ENCODE results near the gene ANKS3. TPM values are rescaled to one million over a fixed set of nuclear protein-coding genes. Genes with fewer than 3 reads are reported as not detected.

The ANKS3 gene
- total RNA-seq, 1 donor, result 39.4 TPM

DNA sequence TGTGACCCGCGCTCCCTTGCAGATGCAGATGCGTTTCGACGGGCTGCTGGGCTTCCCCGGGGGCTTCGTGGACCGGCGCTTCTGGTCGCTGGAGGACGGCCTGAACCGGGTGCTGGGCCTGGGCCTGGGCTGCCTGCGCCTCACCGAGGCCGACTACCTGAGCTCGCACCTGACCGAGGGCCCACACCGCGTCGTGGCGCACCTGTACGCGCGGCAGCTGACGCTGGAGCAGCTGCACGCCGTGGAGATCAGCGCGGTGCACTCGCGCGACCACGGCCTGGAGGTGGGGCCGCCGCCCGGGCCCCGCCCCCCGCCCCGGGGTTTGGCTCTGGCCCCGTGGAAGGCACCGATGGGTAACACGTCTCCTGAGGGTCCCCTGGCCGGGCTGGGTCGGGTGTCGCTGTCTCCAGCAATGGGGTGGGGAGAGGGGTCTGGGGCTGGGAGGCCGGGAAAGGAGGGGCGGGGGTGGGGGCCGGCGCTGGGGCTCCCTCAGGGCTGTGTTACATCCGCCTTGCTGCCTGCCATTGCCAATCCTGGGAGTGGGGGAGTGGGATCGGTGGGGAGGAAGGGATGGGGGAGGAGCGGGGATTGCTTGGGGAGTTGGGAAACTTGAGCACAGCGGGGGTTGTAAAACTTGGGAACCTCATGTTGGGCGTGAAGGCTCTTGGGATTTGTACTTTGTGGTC lies 40.0 kb downstream of the ANKS3 start:
- Histone ChIP-seq H4K20me1 (ENCODE audit: insufficient read depth, low read length) (peaks cover 16% of the 10 kb centered on the region), H3K4me3 (ENCODE audit: insufficient read depth, low read length) (peak overlapping the region; percentile 92), H3K27ac (ENCODE audit: low read depth, low read length) (peak overlapping the region; percentile 56), H3K79me2 (ENCODE audit: insufficient read depth, low read length) (peaks cover 9% of the 10 kb centered on the region), H3K9me3 (ENCODE audit: low read depth, low read length) (no peaks in the 10 kb centered on the region), H3K36me3 (ENCODE audit: insufficient read depth, low read length) (peaks cover 25% of the 10 kb centered on the region), H3K27me3 (ENCODE audit: insufficient read depth, low read length) (no peaks in the 10 kb centered on the region), H3K4me1 (ENCODE audit: insufficient read depth, low read length) (peaks cover 15% of the 10 kb centered on the region), H3K4me2 (ENCODE audit: insufficient read depth, low read length) (peak overlapping the region; percentile 82), H2AFZ (ENCODE audit: low read length) (no peak overlapping the region)
- TF ChIP-seq, protein P1, sequence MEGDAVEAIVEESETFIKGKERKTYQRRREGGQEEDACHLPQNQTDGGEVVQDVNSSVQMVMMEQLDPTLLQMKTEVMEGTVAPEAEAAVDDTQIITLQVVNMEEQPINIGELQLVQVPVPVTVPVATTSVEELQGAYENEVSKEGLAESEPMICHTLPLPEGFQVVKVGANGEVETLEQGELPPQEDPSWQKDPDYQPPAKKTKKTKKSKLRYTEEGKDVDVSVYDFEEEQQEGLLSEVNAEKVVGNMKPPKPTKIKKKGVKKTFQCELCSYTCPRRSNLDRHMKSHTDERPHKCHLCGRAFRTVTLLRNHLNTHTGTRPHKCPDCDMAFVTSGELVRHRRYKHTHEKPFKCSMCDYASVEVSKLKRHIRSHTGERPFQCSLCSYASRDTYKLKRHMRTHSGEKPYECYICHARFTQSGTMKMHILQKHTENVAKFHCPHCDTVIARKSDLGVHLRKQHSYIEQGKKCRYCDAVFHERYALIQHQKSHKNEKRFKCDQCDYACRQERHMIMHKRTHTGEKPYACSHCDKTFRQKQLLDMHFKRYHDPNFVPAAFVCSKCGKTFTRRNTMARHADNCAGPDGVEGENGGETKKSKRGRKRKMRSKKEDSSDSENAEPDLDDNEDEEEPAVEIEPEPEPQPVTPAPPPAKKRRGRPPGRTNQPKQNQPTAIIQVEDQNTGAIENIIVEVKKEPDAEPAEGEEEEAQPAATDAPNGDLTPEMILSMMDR (IDR thresholded peaks at IDR 0.05; ENCODE audit: extremely low read depth, low read depth, low read length), result no peak
- peak; percentile 97 for DNase-seq (ENCODE audit: insufficient read length, low spot score, missing footprints)

DNA sequence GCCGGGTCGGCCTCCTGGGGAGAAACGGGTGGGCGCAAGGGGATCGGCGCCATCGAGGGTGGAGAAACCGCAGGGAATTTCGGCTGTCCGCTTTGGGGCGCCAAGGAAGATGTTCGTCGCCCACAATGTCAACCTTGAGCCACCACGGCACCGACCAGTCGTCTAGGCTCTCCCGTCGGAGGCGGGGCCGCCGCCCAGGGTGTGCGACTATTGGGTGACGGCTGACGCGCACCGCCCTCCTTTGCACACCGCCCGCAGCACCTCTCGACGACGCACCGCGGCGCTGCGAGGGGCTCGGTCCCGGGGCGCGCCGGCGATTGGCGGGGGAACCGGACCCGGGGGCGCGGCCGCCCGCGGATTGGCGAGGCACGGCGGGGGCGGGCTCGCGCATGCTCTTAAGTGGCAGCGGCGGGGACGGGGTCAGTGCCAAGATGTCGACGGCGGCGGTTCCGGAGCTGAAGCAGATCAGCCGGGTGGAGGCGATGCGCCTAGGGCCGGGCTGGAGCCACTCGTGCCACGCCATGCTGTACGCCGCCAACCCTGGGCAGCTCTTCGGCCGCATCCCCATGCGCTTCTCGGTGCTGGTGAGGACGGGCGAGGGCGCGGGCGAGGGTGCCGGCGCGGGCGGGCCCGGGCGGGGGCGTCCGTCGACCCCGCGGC lies 40.6 kb downstream of the ANKS3 start, which contains the start of gene NUDT16L1:
Gene NUDT16L1, plus strand, starts transcription at position 267 of the 660 bp plus-strand sequence. Its CDS starts 165 bp downstream, at position 432.
- TF ChIP-seq, protein P1 (IDR thresholded peaks at IDR 0.05; ENCODE audit: extremely low read depth, low read depth, low read length), result no peak
- Histone ChIP-seq H3K36me3 (ENCODE audit: insufficient read depth, low read length) (peaks cover 26% of the 10 kb centered on the region), H3K4me1 (ENCODE audit: insufficient read depth, low read length) (peaks cover 15% of the 10 kb centered on the region)

DNA sequence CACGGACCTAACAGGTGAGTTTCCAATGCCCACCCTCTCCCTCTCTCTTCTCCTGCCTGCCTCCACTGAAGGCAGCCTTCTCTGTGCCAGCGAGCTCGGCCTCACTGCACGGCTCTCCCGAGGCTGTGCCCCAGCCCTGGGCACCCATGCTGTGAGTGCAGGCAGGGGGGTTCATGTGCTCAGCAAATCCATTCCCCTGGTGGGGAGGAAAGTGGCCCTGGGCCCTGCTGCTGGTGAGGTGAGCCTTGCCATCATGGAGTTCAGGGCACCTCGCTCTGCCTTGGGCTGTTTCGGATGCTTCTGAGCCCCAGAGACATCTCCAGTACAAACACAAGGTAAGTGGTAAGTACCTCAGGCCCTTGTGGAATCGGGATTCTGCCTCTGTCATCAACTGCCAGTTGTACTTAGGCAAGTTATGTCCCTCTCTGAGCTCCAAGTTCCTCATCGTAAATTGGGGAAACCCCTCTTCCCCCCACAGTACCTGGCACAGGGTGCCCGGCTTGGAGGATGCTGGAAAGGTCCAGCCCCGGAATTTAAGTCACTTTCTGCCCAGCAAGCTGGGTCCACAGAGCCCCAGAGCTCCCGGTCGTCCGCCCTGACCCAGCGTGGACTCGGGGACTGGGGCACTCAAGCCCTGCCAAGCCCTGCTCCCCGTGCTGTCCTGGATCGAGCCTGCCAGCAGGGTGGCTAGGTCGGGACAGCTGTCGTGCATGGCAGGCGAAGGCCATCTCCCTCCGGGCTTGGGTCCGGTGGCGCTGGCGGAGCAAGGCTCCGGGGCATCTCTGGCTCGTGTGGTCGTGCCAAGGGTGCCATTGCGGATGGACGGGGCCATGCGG lies 41.4 kb downstream of the ANKS3 start:
- Histone ChIP-seq H3K4me3 (ENCODE audit: insufficient read depth, low read length) (peak overlapping the region; percentile 92), H2AFZ (ENCODE audit: low read length) (no peak overlapping the region), H3K79me2 (ENCODE audit: insufficient read depth, low read length) (peaks cover 9% of the 10 kb centered on the region), H3K4me1 (ENCODE audit: insufficient read depth, low read length) (peaks cover 15% of the 10 kb centered on the region), H3K27me3 (ENCODE audit: insufficient read depth, low read length) (no peaks in the 10 kb centered on the region), H3K27ac (ENCODE audit: low read depth, low read length) (peak overlapping the region; percentile 39), H3K36me3 (ENCODE audit: insufficient read depth, low read length) (peaks cover 26% of the 10 kb centered on the region), H3K4me2 (ENCODE audit: insufficient read depth, low read length) (peak overlapping the region; percentile 82), H4K20me1 (ENCODE audit: insufficient read depth, low read length) (peaks cover 16% of the 10 kb centered on the region), H3K9me3 (ENCODE audit: low read depth, low read length) (no peaks in the 10 kb centered on the region)
- peak; percentile 92 for DNase-seq (ENCODE audit: insufficient read length, low spot score, missing footprints)
- TF ChIP-seq, protein P1 (IDR thresholded peaks at IDR 0.05; ENCODE audit: extremely low read depth, low read depth, low read length), result no peak

More for the DNA sequence above, 40.6 kb downstream of the ANKS3 start, which contains the start of gene NUDT16L1:
- H3K9me3 ChIP-seq (ENCODE audit: low read depth, low read length), result no peaks in the 10 kb centered on the region
- H3K27me3 ChIP-seq (ENCODE audit: insufficient read depth, low read length), result no peaks in the 10 kb centered on the region
- peak; percentile 100 for DNase-seq (ENCODE audit: insufficient read length, low spot score, missing footprints)
- H3K4me3 ChIP-seq (ENCODE audit: insufficient read depth, low read length), result peak within 1 kb of the TSS; percentile 92
- H3K79me2 ChIP-seq (ENCODE audit: insufficient read depth, low read length), result peaks cover 9% of the 10 kb centered on the region
- peak within 1 kb of the TSS; percentile 56 for H3K27ac ChIP-seq (ENCODE audit: low read depth, low read length)
- H4K20me1 ChIP-seq (ENCODE audit: insufficient read depth, low read length), result peaks cover 16% of the 10 kb centered on the region
- H3K4me2 ChIP-seq (ENCODE audit: insufficient read depth, low read length), result peak within 1 kb of the TSS; percentile 82
- H2AFZ ChIP-seq (ENCODE audit: low read length), result no peak within 1 kb of the TSS
